K562 (cell line): Measurements from ENCODE around the gene FAM53A. TPM values are rescaled to one million over a fixed set of nuclear protein-coding genes. Genes with fewer than 3 reads are reported as not detected.

Experiments used
- ATAC-seq: fragments of 200-7000 bp; cut with Tn5 transposase; 3 replicates; pipeline ENCODE4 v1.9.1; 2020; ENCODE audit warnings: moderate library complexity
- BruUV-seq: library from RNA; stranded (reverse); fragments of 400-500 nt; replicated peaks from 2 replicates; lab custom pipeline; 2021; lab: Mats Ljungman, UMichigan
- CTCF ChIA-PET: fragments of 300-600 bp; formaldehyde crosslinking; extraction: SDS; loops from one replicate; lab custom pipeline; 2021; ENCODE audit warnings: low intra/inter-chr PET ratio; lab: Yijun Ruan, JAX
- POLR2A ChIA-PET: fragments of 300-600, 350-650 bp; sonication (Branson Sonifier 250); formaldehyde crosslinking; extraction: SDS; loops from one replicate; lab custom pipeline; 2021; ENCODE audit warnings: antibody characterized with exemption, inconsistent platforms; lab: Yijun Ruan, JAX
- DNase-seq, 4 experiments: peaks; one replicate each; pipeline versions ENCODE4 v3.0.0 to v3.0.0-alpha.2; 2011 to 2018; ENCODE audit warnings: low spot score in 3 of 4, mixed read lengths in 3 of 4; ENCODE audit errors: extremely low read depth in 1 of 4
- FAIRE-seq: peaks from 2 replicates; lab custom pipeline; 2011; peaks lifted over from hg19 to GRCh38; lab: Jason Lieb, UNC
- H2AFZ ChIP-seq: 2 replicates; pipeline ENCODE4 v1.6.0; 2011; ENCODE audit warnings: low read depth, low read length, control low read depth, inconsistent platforms
- H3K27ac ChIP-seq: fragments of 200-600 bp; 3 replicates; pipeline ENCODE4 v1.8.0; 2011; ENCODE audit warnings: low read depth, mild to moderate bottlenecking, control low read depth, inconsistent platforms, low read length, moderate library complexity, mixed read lengths; ENCODE audit errors: extremely low read depth
- H3K27me3 ChIP-seq, 2 experiments: fragments of 300-600 bp in 1 of 2; 2 replicates in 1 of 2; 3 replicates in 1 of 2; pipeline versions ENCODE4 v1.6.0 to v1.8.0; 2011; ENCODE audit warnings: inconsistent platforms in 2 of 2, low read length in 2 of 2, mild to moderate bottlenecking in 1 of 2, mixed read lengths in 1 of 2, moderate library complexity in 1 of 2; ENCODE audit not compliant: control insufficient read depth in 2 of 2, insufficient read depth in 2 of 2
- H3K36me3 ChIP-seq: fragments of 300-600 bp; 3 replicates; pipeline ENCODE4 v1.8.0; 2011; ENCODE audit warnings: mild to moderate bottlenecking, low read length, inconsistent platforms; ENCODE audit not compliant: control insufficient read depth, insufficient read depth
- H3K4me1 ChIP-seq, 2 experiments: fragments of 200-600 bp in 1 of 2; replicated peaks in 1 of 2; 2 replicates in 1 of 2; 3 replicates in 1 of 2; pipeline versions ENCODE4 v1.5.1 to v1.8.0; 2011; ENCODE audit warnings: inconsistent platforms in 2 of 2, low read length in 2 of 2, mild to moderate bottlenecking in 1 of 2, mixed read lengths in 1 of 2, moderate library complexity in 1 of 2; ENCODE audit not compliant: control insufficient read depth in 2 of 2, insufficient read depth in 2 of 2
- H3K4me2 ChIP-seq: 2 replicates; pipeline ENCODE4 v1.6.1; 2011; ENCODE audit warnings: low read length, control low read depth, inconsistent platforms, mixed read lengths; ENCODE audit not compliant: insufficient read depth
- H3K4me3 ChIP-seq: fragments of 200-600 bp; sonication (generic), shearing (Covaris generic); 2 replicates; pipeline ENCODE4 v1.5.1; 2016; ENCODE audit warnings: control low read depth, inconsistent platforms
- H3K79me2 ChIP-seq: fragments of 200-600 bp; 3 replicates; pipeline ENCODE4 v1.8.0; 2011; ENCODE audit warnings: low read length, inconsistent platforms; ENCODE audit not compliant: control insufficient read depth, insufficient read depth
- H3K9ac ChIP-seq, 2 experiments: 2 replicates each; pipeline versions ENCODE4 v1.6.0 to v1.6.1; 2011; ENCODE audit warnings: low read depth in 2 of 2, low read length in 2 of 2, control low read depth in 1 of 2, inconsistent platforms in 1 of 2, mild to moderate bottlenecking in 1 of 2, mixed read lengths in 1 of 2; ENCODE audit not compliant: insufficient read depth in 1 of 2
- H3K9me1 ChIP-seq: one replicate; pipeline ENCODE4 v1.6.0; 2011; ENCODE audit warnings: inconsistent platforms, mild to moderate bottlenecking, low read length, moderate library complexity; ENCODE audit not compliant: control insufficient read depth, insufficient read depth
- H3K9me3 ChIP-seq: replicated peaks from 2 replicates; pipeline ENCODE4 v1.5.1; 2011; ENCODE audit warnings: low read depth, low read length, inconsistent platforms; ENCODE audit not compliant: control insufficient read depth, insufficient read depth
- H4K20me1 ChIP-seq: replicated peaks from 2 replicates; pipeline ENCODE4 v1.6.1; 2011; ENCODE audit warnings: low read length, inconsistent platforms, mixed read lengths; ENCODE audit not compliant: control insufficient read depth, insufficient read depth
- BMI1 ChIP-seq: fragments of 150-350 bp; IDR thresholded peaks from 2 replicates; pipeline ENCODE4 v1.6.1; 2014; ENCODE audit warnings: low read length
- CBX2 ChIP-seq: fragments of 200-600 bp; sonication (generic); IDR thresholded peaks from one replicate; pipeline ENCODE4 v1.6.1; 2012; ENCODE audit warnings: mild to moderate bottlenecking, low read length, inconsistent platforms; ENCODE audit not compliant: insufficient read depth, poor library complexity, severe bottlenecking
- NFIC ChIP-seq: fragments of 450-650 bp; IDR thresholded peaks from 2 replicates; pipeline ENCODE4 v1.6.1; 2017; ENCODE audit warnings: mild to moderate bottlenecking, inconsistent platforms
- NR2C2 ChIP-seq, 2 experiments: fragments of 200-800 bp in 1 of 2; sonication (Bioruptor generic) in 1 of 2; sonication (generic) in 1 of 2; formaldehyde crosslinking in 1 of 2; IDR thresholded peaks; 2 replicates each; pipeline versions ENCODE4 v1.6.1 to v1.8.0; 2016 to 2022; ENCODE audit warnings: mild to moderate bottlenecking in 1 of 2, missing compliant biosample characterization in 1 of 2, missing genetic modification characterization in 1 of 2, missing genetic modification reagents in 1 of 2
- RB1 ChIP-seq: fragments of 450-650 bp; IDR thresholded peaks from 2 replicates; pipeline ENCODE4 v1.6.1; 2017; ENCODE audit warnings: low read depth, mild to moderate bottlenecking
- SMC3 ChIP-seq: conservative IDR thresholded peaks from 2 replicates; pipeline ENCODE4 v1.6.1; 2011; ENCODE audit warnings: low read depth, low read length, improper control_type of control experiment; ENCODE audit not compliant: insufficient read depth
- SRSF9 ChIP-seq: fragments of 200-400 bp; formaldehyde crosslinking; IDR thresholded peaks from 2 replicates; pipeline ENCODE4 v1.6.1; 2017; ENCODE audit warnings: low read depth, low read length, borderline replicate concordance
- ZKSCAN1 ChIP-seq: fragments of 150-350 bp; IDR thresholded peaks from 2 replicates; pipeline ENCODE4 v1.6.1; 2016; ENCODE audit warnings: low read depth, low read length
- ZNF3 ChIP-seq: fragments of 250-450 bp; sonication (Bioruptor Pico); IDR thresholded peaks from 2 replicates; pipeline ENCODE4 v1.5.0; 2021; ENCODE audit warnings: mild to moderate bottlenecking, moderate library complexity
- ZNF444 ChIP-seq: fragments of 250-450 bp; sonication (Bioruptor Pico); IDR thresholded peaks from 2 replicates; pipeline ENCODE4 v1.4.0; 2020; ENCODE audit warnings: mild to moderate bottlenecking, moderate library complexity
- WGBS: fragments of 100-300 bp; shearing (Covaris generic); methylation state at CpG from one replicate; pipeline ENCODE4 v1.1.6; 2016; ENCODE audit warnings: low coverage, mixed read lengths; ENCODE audit not compliant: insufficient coverage; ENCODE audit errors: missing lambda C conversion rate; 5-methylcytosine and 5-hydroxymethylcytosine counted together
- in situ Hi-C: fragments of 300-500 bp; cut with MboI; formaldehyde crosslinking; loops from 4 replicates; pipeline ENCODE4 v1.15.0; 2018; ENCODE audit warnings: inconsistent platforms, mixed read lengths
- intact Hi-C: fragments of 100-400 bp; cut with micrococcal nuclease; formaldehyde crosslinking; loops from 2 replicates; pipeline ENCODE4 v1.14.2; 2022
- polyA plus RNA-seq, 8 experiments: library from polyadenylated mRNA; depleted of rRNA in 4 of 8; stranded (reverse) in 5 of 8; unstranded in 3 of 8; fragments of >200 nt; fragmentation: Nextera tagmentation in 2 of 8; fragmentation: Illumina TruSeq in 1 of 8; extraction: Ambion mirVana in 2 of 8; extraction: Trizol in 1 of 8; gene quantifications; 2 replicates each; pipeline versions ENCODE4 v1.2.1 to v1.2.3, GENCODE V29; 2011 to 2014; ENCODE audit warnings: inconsistent platforms in 1 of 8, missing spikeins in 1 of 8
- total RNA-seq, 7 experiments: library from RNA; depleted of rRNA in 6 of 7; stranded (reverse); fragments of >200 nt in 6 of 7; fragmentation: Illumina TruSeq in 2 of 7; extraction: Trizol in 2 of 7; gene quantifications; 2 replicates each; pipeline versions ENCODE4 v1.2.1 to v1.2.3, GENCODE V29; 2011 to 2021; ENCODE audit warnings: low replicate concordance in 1 of 7
- TF ChIP-seq, protein P1 (sequence below), 2 experiments: fragments of 450-650 bp; conservative IDR thresholded peaks; 2 replicates each; pipeline ENCODE4 v1.6.1; 2017; ENCODE audit warnings: mild to moderate bottlenecking in 2 of 2, moderate library complexity in 2 of 2
- TF ChIP-seq, protein P2 (sequence below): fragments of 250-450 bp; sonication (Bioruptor Pico); IDR thresholded peaks from 2 replicates; pipeline ENCODE4 v1.5.0; 2021; ENCODE audit warnings: mild to moderate bottlenecking, moderate library complexity

FAM53A gene
- total and polyA plus RNA-seq, 9 of the 15 experiments (the other 6 are each of a cell fraction or from before 2014, with no cell fraction given), result 0.53 to 2.7 (median 1.4) TPM; not detected in 2

GRCh38 chr4:1628892-1629698 is 55.0 kb downstream of the FAM53A start (continued):
- TF ChIP-seq NR2C2 (CRISPR knock-in tag; IDR thresholded peaks at IDR 0.05), result no peak
- no peak for TF ChIP-seq NR2C2 (tag; IDR thresholded peaks at IDR 0.05)
- no peak for TF ChIP-seq CBX2
- peak; percentile 70 for TF ChIP-seq SMC3
- no peak for TF ChIP-seq ZKSCAN1

DNA sequence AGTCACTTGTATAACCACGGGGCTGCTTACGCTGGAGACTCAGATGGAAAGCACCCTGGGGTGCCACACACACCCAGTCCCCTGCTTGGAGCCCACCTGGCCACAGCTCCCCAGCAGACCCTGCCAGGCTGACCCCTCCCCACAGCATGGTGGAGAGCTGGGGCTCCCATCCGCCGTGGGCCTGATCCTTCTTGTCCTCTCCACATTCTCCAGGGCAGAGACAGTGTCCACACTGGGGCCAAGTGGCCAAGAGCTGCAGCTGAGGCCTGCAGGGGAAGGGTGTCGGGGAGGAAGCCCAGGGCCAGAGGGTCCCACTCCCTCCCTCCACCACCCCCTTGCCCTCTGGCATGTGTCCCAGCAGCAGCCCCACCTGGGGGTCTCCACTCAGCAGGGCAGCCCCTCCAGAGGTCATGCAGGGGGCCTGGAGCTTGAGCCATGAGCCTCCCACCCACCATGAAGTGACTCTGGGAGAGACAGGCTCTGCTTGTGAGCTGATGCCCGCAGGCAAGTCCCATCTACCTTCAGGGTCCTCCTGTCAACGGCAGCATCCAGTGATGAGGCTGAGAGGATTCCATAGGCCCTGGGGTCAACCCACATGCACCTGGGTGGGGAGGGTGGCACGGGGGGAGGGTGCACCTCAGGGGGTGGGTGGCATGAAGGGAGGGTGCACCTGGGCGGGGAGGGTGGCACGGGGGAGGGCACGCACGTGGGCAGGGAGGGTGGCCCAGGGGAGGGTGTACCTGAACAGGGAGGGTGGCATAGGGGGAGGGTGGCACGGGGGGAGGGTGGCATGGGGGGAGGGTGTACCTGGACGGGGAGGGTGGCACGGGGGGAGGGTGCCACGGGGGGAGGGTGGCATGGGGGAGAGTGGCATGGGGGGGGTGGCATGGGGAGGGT is 56.4 kb downstream of the FAM53A start:
- 0 out of 2 replicates have a peak, but pooled peaks cover 4% of the 10 kb centered on the region for H4K20me1 ChIP-seq
- no TSS peak for BruUV-seq
- H2AFZ ChIP-seq, result no peak overlapping the region
- CTCF ChIA-PET, result no interaction called here
- in situ Hi-C loops, result loop anchor here (5.0 to 10.0 kb wide), 2 partner anchors 275 to 493 kb away; no protein-coding TSS in a partner anchor
- peaks cover 0 to 7% of the 10 kb centered on the region in 2 experiments; a peak in 2 of 5 replicates for H3K27me3 ChIP-seq
- intact Hi-C loops, result loop anchor here (2.0 kb wide), 1 partner anchor 271 kb away; no protein-coding TSS in a partner anchor
- FAIRE-seq, result no peak
- DNase-seq, result no peak
- no peaks in the 10 kb centered on the region for H3K36me3 ChIP-seq
- no peaks in the 10 kb centered on the region; the same call in 1 of the 2 replicates for H3K9me3 ChIP-seq
- no peaks in the 10 kb centered on the region for H3K9me1 ChIP-seq
- H3K4me2 ChIP-seq, result no peak overlapping the region
- H3K79me2 ChIP-seq, result no peaks in the 10 kb centered on the region
- WGBS, result 44% methylated on average over 8 of the region's 16 CpGs
- ATAC-seq, result no peak
- H3K4me3 ChIP-seq, result no peak overlapping the region
- peaks cover 8 to 38% of the 10 kb centered on the region in 2 experiments; a peak in 4 of 5 replicates for H3K4me1 ChIP-seq
- POLR2A ChIA-PET, result interaction anchor here (0.6 kb wide), 1 partner anchor 220 kb away, joined by 3 read pairs; no protein-coding TSS in a partner anchor
- H3K27ac ChIP-seq, result no peak overlapping the region
- H3K9ac ChIP-seq, result no peak overlapping the region
- no peak for TF ChIP-seq ZNF444 (CRISPR knock-in tag)
- TF ChIP-seq, protein P1, sequence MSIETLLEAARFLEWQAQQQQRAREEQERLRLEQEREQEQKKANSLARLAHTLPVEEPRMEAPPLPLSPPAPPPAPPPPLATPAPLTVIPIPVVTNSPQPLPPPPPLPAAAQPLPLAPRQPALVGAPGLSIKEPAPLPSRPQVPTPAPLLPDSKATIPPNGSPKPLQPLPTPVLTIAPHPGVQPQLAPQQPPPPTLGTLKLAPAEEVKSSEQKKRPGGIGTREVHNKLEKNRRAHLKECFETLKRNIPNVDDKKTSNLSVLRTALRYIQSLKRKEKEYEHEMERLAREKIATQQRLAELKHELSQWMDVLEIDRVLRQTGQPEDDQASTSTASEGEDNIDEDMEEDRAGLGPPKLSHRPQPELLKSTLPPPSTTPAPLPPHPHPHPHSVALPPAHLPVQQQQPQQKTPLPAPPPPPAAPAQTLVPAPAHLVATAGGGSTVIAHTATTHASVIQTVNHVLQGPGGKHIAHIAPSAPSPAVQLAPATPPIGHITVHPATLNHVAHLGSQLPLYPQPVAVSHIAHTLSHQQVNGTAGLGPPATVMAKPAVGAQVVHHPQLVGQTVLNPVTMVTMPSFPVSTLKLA (conservative IDR thresholded peaks at IDR 0.05), result no peak
- TF ChIP-seq, protein P2, sequence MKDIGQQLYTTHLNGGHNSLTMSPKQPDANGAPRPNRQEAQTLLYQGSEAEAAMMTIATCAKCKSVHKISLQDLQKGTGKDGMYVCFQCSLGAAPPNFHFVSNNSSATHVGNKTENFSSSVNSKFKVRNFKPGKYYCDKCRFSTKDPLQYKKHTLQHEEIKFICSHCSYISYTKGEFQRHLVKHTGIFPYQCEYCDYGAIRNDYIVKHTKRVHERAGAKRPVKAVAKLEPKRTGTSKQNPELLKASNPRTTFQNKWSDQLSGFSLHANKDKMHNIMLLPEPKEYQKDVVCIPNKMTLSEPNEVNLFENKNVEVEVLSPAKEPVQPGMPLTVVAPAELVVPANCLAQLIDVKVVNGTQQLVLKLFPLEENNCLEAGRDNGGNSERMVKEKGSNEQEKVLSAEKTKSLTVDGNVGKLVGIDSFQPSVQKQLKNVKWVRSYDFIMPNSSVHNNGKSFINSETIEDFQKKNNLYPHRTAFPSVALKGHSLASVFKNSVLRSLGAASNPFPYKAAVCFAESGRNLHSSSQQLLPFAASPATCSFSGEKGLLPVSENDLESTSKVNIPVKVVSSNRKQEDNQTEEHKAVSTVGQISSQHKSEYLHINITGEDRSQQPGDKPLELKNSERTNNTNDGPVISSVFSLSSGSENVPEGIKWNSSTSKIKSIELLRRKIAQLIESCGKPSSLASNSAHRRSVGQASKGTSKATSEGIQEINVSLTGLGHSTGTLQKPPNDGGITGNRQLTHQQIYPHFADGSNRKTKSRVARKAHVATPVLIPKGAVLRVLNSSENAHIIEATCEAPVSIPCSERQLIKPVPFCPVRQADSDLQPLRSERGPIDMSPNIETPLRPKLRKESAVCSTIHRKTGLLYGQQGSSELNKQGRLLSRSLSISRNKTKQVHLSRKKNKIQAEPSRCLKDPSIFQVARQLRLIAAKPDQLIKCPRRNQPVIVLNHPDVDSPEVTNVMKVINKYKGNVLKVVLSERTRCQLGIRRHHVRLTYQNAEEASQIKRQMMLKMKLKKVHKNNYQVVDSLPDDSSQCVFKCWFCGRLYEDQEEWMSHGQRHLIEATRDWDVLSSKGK, result no peak
- TF ChIP-seq NFIC, result no peak
- no peak for TF ChIP-seq RB1
- TF ChIP-seq SRSF9, result no peak
- TF ChIP-seq BMI1, result no peak
- no peak for TF ChIP-seq ZNF3 (CRISPR knock-in tag)
